Endothelial cell of umbilical vein (primary cell): ENCODE data around the gene SUPT5H. TPM values are rescaled to one million over a fixed set of nuclear protein-coding genes. Genes with fewer than 3 reads are reported as not detected.

Source experiments
- BruUV-seq: library from RNA; stranded (reverse); fragments of 400-500 nt; replicated peaks from 2 replicates; lab custom pipeline; 2021; lab: Mats Ljungman, UMichigan
- CTCF ChIA-PET: fragments of 300-600, 350-600 bp; sonication (Branson Sonifier 250); formaldehyde crosslinking; loops from one replicate; lab custom pipeline; 2021; ENCODE audit warnings: antibody characterized with exemption, inconsistent platforms; lab: Charles Lee
- POLR2A ChIA-PET: fragments of 300-600, 350-600 bp; sonication (Branson Sonifier 250); formaldehyde crosslinking; loops from one replicate; lab custom pipeline; 2021; ENCODE audit warnings: antibody characterized with exemption, inconsistent platforms; lab: Charles Lee
- DNase-seq: peaks from one replicate; pipeline ENCODE4 v3.0.0-alpha.2; 2011; ENCODE audit warnings: low read depth, low spot score
- FAIRE-seq: peaks from 2 replicates; lab custom pipeline; 2011; peaks lifted over from hg19 to GRCh38; lab: Jason Lieb, UNC
- H2AFZ ChIP-seq: 2 replicates; pipeline ENCODE4 v1.6.0; 2012; ENCODE audit warnings: low read depth, low read length, control low read depth, inconsistent platforms
- H3K27ac ChIP-seq: 2 replicates; pipeline ENCODE4 v1.5.1; 2011; ENCODE audit warnings: low read depth, mild to moderate bottlenecking, control low read depth, low read length, moderate library complexity; ENCODE audit not compliant: insufficient read depth
- H3K27me3 ChIP-seq, 2 experiments: 2 replicates each; pipeline versions ENCODE4 v1.6.0 to v1.6.1; 2011; ENCODE audit warnings: low read length in 2 of 2, mixed read lengths in 1 of 2; ENCODE audit not compliant: control insufficient read depth in 2 of 2, insufficient read depth in 2 of 2
- H3K36me3 ChIP-seq, 2 experiments: 2 replicates in 1 of 2; 3 replicates in 1 of 2; pipeline ENCODE4 v1.5.1; 2011; ENCODE audit warnings: low read length in 2 of 2, mild to moderate bottlenecking in 1 of 2, moderate library complexity in 1 of 2; ENCODE audit not compliant: control insufficient read depth in 2 of 2, insufficient read depth in 2 of 2; ENCODE audit errors: extremely low read depth in 1 of 2
- H3K4me1 ChIP-seq: 3 replicates; pipeline ENCODE4 v1.5.1; 2011; ENCODE audit warnings: mild to moderate bottlenecking, low read length; ENCODE audit not compliant: control insufficient read depth, insufficient read depth; ENCODE audit errors: extremely low read depth
- H3K4me2 ChIP-seq: 2 replicates; pipeline ENCODE4 v1.6.1; 2011; ENCODE audit warnings: low read length, control low read depth, mixed read lengths; ENCODE audit not compliant: insufficient read depth
- H3K4me3 ChIP-seq, 3 experiments: fragments of 200-600 bp in 1 of 3; sonication (generic), shearing (Covaris generic) in 1 of 3; replicated peaks in 1 of 3; 2 replicates each; pipeline ENCODE4 v1.5.1; 2011 to 2016; ENCODE audit warnings: control low read depth in 3 of 3, low read length in 3 of 3, mild to moderate bottlenecking in 2 of 3, inconsistent platforms in 1 of 3, low read depth in 1 of 3, moderate library complexity in 1 of 3; ENCODE audit not compliant: insufficient read depth in 1 of 3
- H3K79me2 ChIP-seq: 2 replicates; pipeline ENCODE4 v1.6.0; 2012; ENCODE audit warnings: low read length, inconsistent platforms; ENCODE audit not compliant: control insufficient read depth, insufficient read depth
- H3K9ac ChIP-seq: replicated peaks from 2 replicates; pipeline ENCODE3; 2011; ENCODE audit warnings: low read length, control low read depth; ENCODE audit not compliant: insufficient read depth; ENCODE audit errors: extremely low read depth
- H3K9me1 ChIP-seq: replicated peaks from 3 replicates; pipeline ENCODE4 v1.6.0; 2011; ENCODE audit warnings: mild to moderate bottlenecking, low read length; ENCODE audit not compliant: control insufficient read depth, insufficient read depth; ENCODE audit errors: extremely low read depth
- H3K9me3 ChIP-seq: replicated peaks from 2 replicates; pipeline ENCODE4 v1.5.1; 2012; ENCODE audit warnings: low read length, inconsistent platforms; ENCODE audit not compliant: control insufficient read depth, insufficient read depth
- H4K20me1 ChIP-seq: replicated peaks from 2 replicates; pipeline ENCODE3; 2011; ENCODE audit warnings: mild to moderate bottlenecking, low read length; ENCODE audit not compliant: control insufficient read depth, insufficient read depth; ENCODE audit errors: extremely low read depth
- EZH2 ChIP-seq: IDR thresholded peaks from 2 replicates; pipeline ENCODE4 v1.6.1; 2012; ENCODE audit warnings: borderline replicate concordance, low read depth, mild to moderate bottlenecking, moderate library complexity, low read length, inconsistent platforms; ENCODE audit not compliant: severe bottlenecking
- FOS ChIP-seq: IDR thresholded peaks from 2 replicates; pipeline ENCODE4 v1.6.1; 2011; ENCODE audit warnings: mild to moderate bottlenecking, low read length, moderate library complexity, borderline replicate concordance; ENCODE audit not compliant: insufficient read depth
- GATA2 ChIP-seq: IDR thresholded peaks from 2 replicates; pipeline ENCODE4 v1.7.0; 2011; ENCODE audit warnings: low read depth, mild to moderate bottlenecking, moderate library complexity, mixed read lengths, low read length; ENCODE audit not compliant: insufficient read length, insufficient read depth
- JUN ChIP-seq: IDR thresholded peaks from 2 replicates; pipeline ENCODE4 v1.6.1; 2011; ENCODE audit warnings: borderline replicate concordance, low read depth; ENCODE audit not compliant: insufficient read length, insufficient read depth
- MYC ChIP-seq: IDR thresholded peaks from one replicate; pipeline ENCODE4 v1.6.1; 2011; ENCODE audit warnings: mild to moderate bottlenecking, low read depth, low read length
- POLR2A ChIP-seq: IDR thresholded peaks from 2 replicates; pipeline ENCODE4 v1.6.1; 2012; ENCODE audit warnings: low read depth, mild to moderate bottlenecking, control low read depth, low read length
- POLR2AphosphoS5 ChIP-seq: IDR thresholded peaks from 2 replicates; pipeline ENCODE4 v1.6.1; 2012; ENCODE audit warnings: low read depth, mild to moderate bottlenecking, control low read depth, low read length, moderate library complexity; ENCODE audit not compliant: insufficient read depth
- dilution Hi-C: fragments of 300-500 bp; cut with MboI; formaldehyde crosslinking; loops from one replicate; pipeline ENCODE4 v1.15.0; 2019; ENCODE audit warnings: low sequenced_read_pairs; ENCODE audit not compliant: extremely low pct_ligation_motif_present
- intact Hi-C: fragments of 100-400 bp; cut with micrococcal nuclease; formaldehyde crosslinking; loops from one replicate; pipeline ENCODE4 v1.10.0; 2022
- microRNA-seq: library from miRNA; unstranded; fragments of <30 nt; microRNA quantifications from one replicate; pipeline ENCODE4 v1.2.0, GENCODE V29; 2021; ENCODE audit warnings: borderline number of aligned reads, borderline replicate concordance
- polyA plus RNA-seq, 4 experiments: library from polyadenylated mRNA; depleted of rRNA in 3 of 4; stranded (reverse) in 3 of 4; unstranded in 1 of 4; fragments of >200 nt; gene quantifications; 2 replicates each; pipeline versions ENCODE4 v1.2.1 to v1.2.3, GENCODE V29; 2011 to 2012; ENCODE audit warnings: missing spikeins in 1 of 4
- small RNA-seq: library from RNA; depleted of rRNA; stranded (forward); fragments of <200 nt; gene quantifications from one replicate; pipeline ENCODE3, GENCODE V24; 2012; ENCODE audit warnings: low replicate concordance, low read depth; ENCODE audit not compliant: insufficient read depth, insufficient read length
- total RNA-seq: library from RNA; stranded (reverse); gene quantifications from 2 replicates; pipeline ENCODE4 v1.2.3, GENCODE V29; 2021
- TF ChIP-seq, protein P1 (sequence below), 2 donors: IDR thresholded peaks; 1 replicate in 1 of 2; 2 replicates in 1 of 2; pipeline ENCODE4 v1.5.1; 2011; ENCODE audit warnings: low read length in 2 of 2, mild to moderate bottlenecking in 2 of 2, moderate library complexity in 2 of 2, control low read depth in 1 of 2, inconsistent platforms in 1 of 2, low read depth in 1 of 2; ENCODE audit not compliant: insufficient read depth in 1 of 2; ENCODE audit errors: extremely low read depth in 1 of 2
- TF ChIP-seq, protein P2 (sequence below): IDR thresholded peaks from 2 replicates; pipeline ENCODE4 v1.6.1; 2011; ENCODE audit not compliant: insufficient read depth, insufficient read length

The SUPT5H gene
- total and polyA plus RNA-seq, 2 donors (not counting 3 experiments of a cell fraction or from before 2014, with no cell fraction given): 87.6 to 120 TPM

DNA sequence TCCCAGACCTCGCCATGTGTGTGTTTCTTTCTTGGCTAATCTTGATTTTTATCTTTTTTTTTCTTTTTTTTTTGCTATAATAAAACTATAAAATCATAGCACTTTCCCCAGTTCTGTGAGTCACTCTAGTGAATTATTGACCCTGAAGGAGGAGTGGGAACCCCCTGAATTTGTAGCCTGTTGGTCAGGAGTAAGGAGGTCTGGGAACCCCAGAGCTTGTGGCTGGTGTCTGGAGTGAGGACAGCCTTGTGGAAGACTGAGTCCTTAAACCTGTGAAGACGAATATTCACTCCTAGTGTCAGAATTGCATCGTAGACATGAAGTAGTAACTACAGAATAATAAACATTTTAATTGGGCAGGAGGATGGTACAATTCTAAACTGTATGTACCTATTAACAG lies 79.8 kb downstream of the SUPT5H start:
- CTCF ChIA-PET: interaction anchor here (1.0 to 1.5 kb wide), 3 partner anchors 11 to 50 kb away, joined by 3 to 4 read pairs (median 3); no protein-coding TSS in a partner anchor
- DNase-seq: no peak
- H3K4me2 ChIP-seq: no peak overlapping the region
- intact Hi-C loops: no loop called here
- H3K36me3 ChIP-seq: no peaks in the 10 kb centered on the region
- no peak overlapping the region for H2AFZ ChIP-seq
- no peak overlapping the region for H3K9ac ChIP-seq
- dilution Hi-C loops: no loop called here
- H3K27me3 ChIP-seq: no peaks in the 10 kb centered on the region
- no TSS peak for BruUV-seq
- H4K20me1 ChIP-seq: no peaks in the 10 kb centered on the region
- POLR2A ChIA-PET: no interaction called here
- H3K9me1 ChIP-seq: no peaks in the 10 kb centered on the region
- no peak overlapping the region for H3K27ac ChIP-seq
- no peaks in the 10 kb centered on the region for H3K79me2 ChIP-seq
- H3K9me3 ChIP-seq: no peaks in the 10 kb centered on the region
- FAIRE-seq: no peak
- TF ChIP-seq, protein P1, sequence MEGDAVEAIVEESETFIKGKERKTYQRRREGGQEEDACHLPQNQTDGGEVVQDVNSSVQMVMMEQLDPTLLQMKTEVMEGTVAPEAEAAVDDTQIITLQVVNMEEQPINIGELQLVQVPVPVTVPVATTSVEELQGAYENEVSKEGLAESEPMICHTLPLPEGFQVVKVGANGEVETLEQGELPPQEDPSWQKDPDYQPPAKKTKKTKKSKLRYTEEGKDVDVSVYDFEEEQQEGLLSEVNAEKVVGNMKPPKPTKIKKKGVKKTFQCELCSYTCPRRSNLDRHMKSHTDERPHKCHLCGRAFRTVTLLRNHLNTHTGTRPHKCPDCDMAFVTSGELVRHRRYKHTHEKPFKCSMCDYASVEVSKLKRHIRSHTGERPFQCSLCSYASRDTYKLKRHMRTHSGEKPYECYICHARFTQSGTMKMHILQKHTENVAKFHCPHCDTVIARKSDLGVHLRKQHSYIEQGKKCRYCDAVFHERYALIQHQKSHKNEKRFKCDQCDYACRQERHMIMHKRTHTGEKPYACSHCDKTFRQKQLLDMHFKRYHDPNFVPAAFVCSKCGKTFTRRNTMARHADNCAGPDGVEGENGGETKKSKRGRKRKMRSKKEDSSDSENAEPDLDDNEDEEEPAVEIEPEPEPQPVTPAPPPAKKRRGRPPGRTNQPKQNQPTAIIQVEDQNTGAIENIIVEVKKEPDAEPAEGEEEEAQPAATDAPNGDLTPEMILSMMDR (IDR thresholded peaks at IDR 0.05; ENCODE audit: extremely low read depth in 1 of 2, insufficient read depth in 1 of 2, low read depth in 1 of 2, low read length in 2 of 2): no peak
- TF ChIP-seq MYC: no peak
- no peak for TF ChIP-seq GATA2
- TF ChIP-seq JUN: no peak
- no peak for TF ChIP-seq FOS
- TF ChIP-seq EZH2: no peak
- no peak for TF ChIP-seq POLR2AphosphoS5
- TF ChIP-seq, protein P2, sequence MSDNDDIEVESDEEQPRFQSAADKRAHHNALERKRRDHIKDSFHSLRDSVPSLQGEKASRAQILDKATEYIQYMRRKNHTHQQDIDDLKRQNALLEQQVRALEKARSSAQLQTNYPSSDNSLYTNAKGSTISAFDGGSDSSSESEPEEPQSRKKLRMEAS: no peak
- no peak for TF ChIP-seq POLR2A
- no peak overlapping the region for H3K4me3 ChIP-seq
- no peaks in the 10 kb centered on the region for H3K4me1 ChIP-seq

Small RNAs within 50 kb of the gene (microRNA-seq; reads per million reads assigned to microRNA genes)
- not detected for gene MIR4530

Small RNAs within 50 kb of the gene (small RNA-seq; reads per million reads assigned to genes)
- gene MIR4530: not detected

Other genes starting within 250 kb of the SUPT5H start
- gene NCCRP1, start 248.6 kb upstream of the SUPT5H start, total RNA-seq: not detected in 2 replicates
- gene NCCRP1, start 248.6 kb upstream of the SUPT5H start, polyA plus RNA-seq: 0.06 TPM in 1 of 2 replicates, not detected in the other
- gene SYCN, start 241.3 kb upstream of the SUPT5H start, total RNA-seq: not detected in 2 replicates
- not detected in 2 replicates for gene SYCN, start 241.3 kb upstream of the SUPT5H start, polyA plus RNA-seq
- gene IFNL3, start 200.6 kb upstream of the SUPT5H start, total RNA-seq: not detected in 2 replicates
- not detected in 2 replicates for gene IFNL3, start 200.6 kb upstream of the SUPT5H start, polyA plus RNA-seq
- gene IFNL4, start 196.7 kb upstream of the SUPT5H start, total RNA-seq: not detected in 2 replicates
- gene IFNL4, start 196.7 kb upstream of the SUPT5H start, polyA plus RNA-seq: not detected in 2 replicates
- not detected in 2 replicates for gene IFNL2, start 177.2 kb upstream of the SUPT5H start, total RNA-seq
- not detected in 2 replicates for gene IFNL2, start 177.2 kb upstream of the SUPT5H start, polyA plus RNA-seq
- gene IFNL1, start 149.2 kb upstream of the SUPT5H start, total RNA-seq: not detected in 2 replicates
- not detected in 2 replicates for gene IFNL1, start 149.2 kb upstream of the SUPT5H start, polyA plus RNA-seq
- 1.4 and 1.5 TPM in 2 replicates for gene LRFN1, start 124.7 kb upstream of the SUPT5H start, total RNA-seq
- gene LRFN1, start 124.7 kb upstream of the SUPT5H start, polyA plus RNA-seq: 0.38 and 0.39 TPM in 2 replicates
- gene GMFG, start 109.5 kb upstream of the SUPT5H start, total RNA-seq: 39.5 and 41.5 TPM in 2 replicates
- 9.2 and 13.7 TPM in 2 replicates for gene GMFG, start 109.5 kb upstream of the SUPT5H start, polyA plus RNA-seq
- 82.1 and 87.7 TPM in 2 replicates for gene SAMD4B, start 103.2 kb upstream of the SUPT5H start, total RNA-seq
- 84.2 and 98.0 TPM in 2 replicates for gene SAMD4B, start 103.2 kb upstream of the SUPT5H start, polyA plus RNA-seq
- gene PAF1, start 54.5 kb upstream of the SUPT5H start, total RNA-seq: 53.6 and 55.1 TPM in 2 replicates
- gene PAF1, start 54.5 kb upstream of the SUPT5H start, polyA plus RNA-seq: 77.9 and 90.8 TPM in 2 replicates
- gene MED29, start 54.2 kb upstream of the SUPT5H start, total RNA-seq: 24.7 and 25.5 TPM in 2 replicates
- gene MED29, start 54.2 kb upstream of the SUPT5H start, polyA plus RNA-seq: 50.4 and 60.3 TPM in 2 replicates
- gene ZFP36, start 38.7 kb upstream of the SUPT5H start, total RNA-seq: 12.2 and 26.5 TPM in 2 replicates
- gene ZFP36, start 38.7 kb upstream of the SUPT5H start, polyA plus RNA-seq: 16.3 and 21.7 TPM in 2 replicates
- 74.1 TPM in 2 replicates for gene PLEKHG2, start 32.9 kb upstream of the SUPT5H start, total RNA-seq
- 26.4 and 44.7 TPM in 2 replicates for gene PLEKHG2, start 32.9 kb upstream of the SUPT5H start, polyA plus RNA-seq
- gene RPS16, start 9.6 kb upstream of the SUPT5H start, total RNA-seq: 1,735 and 1,768 TPM in 2 replicates
- 5,244 and 6,084 TPM in 2 replicates for gene RPS16, start 9.6 kb upstream of the SUPT5H start, polyA plus RNA-seq
- gene TIMM50, start 35.3 kb downstream of the SUPT5H start, total RNA-seq: 85.7 and 86.1 TPM in 2 replicates
- gene TIMM50, start 35.3 kb downstream of the SUPT5H start, polyA plus RNA-seq: 118 and 124 TPM in 2 replicates
- gene DLL3, start 53.4 kb downstream of the SUPT5H start, total RNA-seq: 0.40 and 0.55 TPM in 2 replicates
- 0.73 and 0.89 TPM in 2 replicates for gene DLL3, start 53.4 kb downstream of the SUPT5H start, polyA plus RNA-seq
- gene SELENOV, start 69.6 kb downstream of the SUPT5H start, total RNA-seq: not detected in 2 replicates
- gene SELENOV, start 69.6 kb downstream of the SUPT5H start, polyA plus RNA-seq: not detected in 2 replicates
- 3.0 and 3.9 TPM in 2 replicates for gene EID2B, start 87.3 kb downstream of the SUPT5H start, total RNA-seq
- gene EID2B, start 87.3 kb downstream of the SUPT5H start, polyA plus RNA-seq: 1.6 and 1.7 TPM in 2 replicates
- 17.4 and 19.2 TPM in 2 replicates for gene EID2, start 94.6 kb downstream of the SUPT5H start, total RNA-seq
- gene EID2, start 94.6 kb downstream of the SUPT5H start, polyA plus RNA-seq: 6.6 TPM in 2 replicates
- not detected in 2 replicates for gene LGALS13, start 156.9 kb downstream of the SUPT5H start, total RNA-seq
- gene LGALS13, start 156.9 kb downstream of the SUPT5H start, polyA plus RNA-seq: not detected in 2 replicates
- not detected in 2 replicates for gene LGALS16, start 210.3 kb downstream of the SUPT5H start, total RNA-seq
- not detected in 2 replicates for gene LGALS16, start 210.3 kb downstream of the SUPT5H start, polyA plus RNA-seq